WTC11 (cell line): ENCODE data around the gene DOK7. TPM values are rescaled to one million over a fixed set of nuclear protein-coding genes. Genes with fewer than 3 reads are reported as not detected.

Source experiments
- ATAC-seq: fragments of 200-7000 bp; cut with Tn5 transposase; 2 replicates; pipeline ENCODE4 v1.10.0; 2021; ENCODE audit warnings: mild to moderate bottlenecking, moderate library complexity
- CTCF ChIA-PET: fragments of 300-600 bp; sonication (Branson Sonifier 250); formaldehyde crosslinking; loops from one replicate; lab custom pipeline; 2021; ENCODE audit warnings: antibody characterized with exemption; lab: Charles Lee
- POLR2A ChIA-PET: fragments of 350-600 bp; sonication (Branson Sonifier 250); formaldehyde crosslinking; loops from one replicate; lab custom pipeline; 2021; ENCODE audit warnings: antibody characterized with exemption; lab: Charles Lee
- DNase-seq: peaks from one replicate; pipeline ENCODE4 v3.0.0; 2021; ENCODE audit warnings: low spot score
- H3K27ac Mint-ChIP-seq: 2 replicates; pipeline ENCODE4 v1.8.0; 2021; ENCODE audit warnings: mixed read lengths
- H3K27me3 Mint-ChIP-seq: 2 replicates; pipeline ENCODE4 v1.8.0; 2021; ENCODE audit warnings: low read depth, mild to moderate bottlenecking, moderate library complexity, mixed read lengths
- H3K36me3 Mint-ChIP-seq: 2 replicates; pipeline ENCODE4 v1.8.0; 2021; ENCODE audit warnings: mixed read lengths
- H3K4me1 Mint-ChIP-seq: 2 replicates; pipeline ENCODE4 v1.8.0; 2022; ENCODE audit warnings: mixed read lengths
- H3K4me3 Mint-ChIP-seq: 2 replicates; pipeline ENCODE4 v1.8.0; 2021; ENCODE audit warnings: mild to moderate bottlenecking, moderate library complexity, mixed read lengths
- H3K9me3 Mint-ChIP-seq: 2 replicates; pipeline ENCODE4 v1.8.0; 2021; ENCODE audit warnings: mixed read lengths
- AFF4 ChIP-seq: sonication (generic); formaldehyde crosslinking; IDR thresholded peaks from 2 replicates; pipeline ENCODE4 v1.8.1; 2023; ENCODE audit warnings: mild to moderate bottlenecking, missing genetic modification reagents, borderline replicate concordance
- GRHL2 ChIP-seq: fragments of 250-450 bp; sonication (Bioruptor Pico); IDR thresholded peaks from 2 replicates; pipeline ENCODE4 v1.8.0; 2022; ENCODE audit warnings: mild to moderate bottlenecking, moderate library complexity; ENCODE audit not compliant: insufficient replicate concordance, severe bottlenecking
- KAT7 ChIP-seq: sonication (generic); formaldehyde crosslinking; IDR thresholded peaks from 2 replicates; pipeline ENCODE4 v1.8.1; 2023; ENCODE audit warnings: missing genetic modification reagents, mild to moderate bottlenecking, borderline replicate concordance
- MXD4 ChIP-seq: fragments of 250-450 bp; sonication (Bioruptor Pico); IDR thresholded peaks from 2 replicates; pipeline ENCODE4 v1.8.0; 2021; ENCODE audit warnings: mild to moderate bottlenecking, moderate library complexity, borderline replicate concordance
- PRRX2 ChIP-seq: fragments of 250-450 bp; sonication (Bioruptor Pico); IDR thresholded peaks from 2 replicates; pipeline ENCODE4 v1.8.0; 2021; ENCODE audit warnings: mild to moderate bottlenecking
- RELA ChIP-seq: sonication (generic); formaldehyde crosslinking; IDR thresholded peaks from 2 replicates; pipeline ENCODE4 v1.8.1; 2022; ENCODE audit warnings: missing genetic modification reagents, mild to moderate bottlenecking, borderline replicate concordance
- RORB ChIP-seq: fragments of 250-450 bp; sonication (Bioruptor Pico); IDR thresholded peaks from 2 replicates; pipeline ENCODE4 v1.9.0; 2021; ENCODE audit warnings: mild to moderate bottlenecking
- ZNF138 ChIP-seq: sonication (generic); formaldehyde crosslinking; conservative IDR thresholded peaks from 2 replicates; pipeline ENCODE4 v1.8.1; 2022; ENCODE audit warnings: mild to moderate bottlenecking, moderate library complexity, missing genetic modification reagents
- ZNF263 ChIP-seq: sonication (generic); formaldehyde crosslinking; IDR thresholded peaks from 2 replicates; pipeline ENCODE4 v1.8.1; 2022; ENCODE audit warnings: low read depth, mild to moderate bottlenecking, moderate library complexity, missing genetic modification reagents
- ZSCAN18 ChIP-seq: fragments of 250-450 bp; sonication (Bioruptor Pico); IDR thresholded peaks from 2 replicates; pipeline ENCODE4 v2.1.2; 2022; ENCODE audit warnings: mild to moderate bottlenecking, moderate library complexity
- total RNA-seq: library from RNA; stranded (reverse); gene quantifications from 3 replicates; pipeline ENCODE4 v1.2.3, GENCODE V29; 2021
- TF ChIP-seq, protein P1 (sequence below): sonication (generic); formaldehyde crosslinking; IDR thresholded peaks from 2 replicates; pipeline ENCODE4 v1.8.1; 2023; ENCODE audit warnings: mild to moderate bottlenecking, missing genetic modification reagents
- TF ChIP-seq, protein P2 (sequence below): sonication (generic); formaldehyde crosslinking; IDR thresholded peaks from 2 replicates; pipeline ENCODE4 v1.8.1; 2022; ENCODE audit warnings: low read depth, missing genetic modification reagents, borderline replicate concordance
- TF ChIP-seq, protein P3 (sequence below): sonication (generic); formaldehyde crosslinking; IDR thresholded peaks from 2 replicates; pipeline ENCODE4 v1.8.0; 2022; ENCODE audit warnings: missing genetic modification reagents
- TF ChIP-seq, protein P4 (sequence below): sonication (generic); formaldehyde crosslinking; IDR thresholded peaks from 2 replicates; pipeline ENCODE4 v1.8.1; 2023; ENCODE audit warnings: mild to moderate bottlenecking, missing genetic modification reagents, moderate library complexity
- TF ChIP-seq, protein P5 (sequence below): fragments of 200-600 bp; IDR thresholded peaks from 2 replicates; pipeline ENCODE4 v1.8.0; 2022; ENCODE audit warnings: antibody characterized with exemption

Gene DOK7
- total RNA-seq, 1 experiment from 2014 or later: 0.22 TPM

DNA sequence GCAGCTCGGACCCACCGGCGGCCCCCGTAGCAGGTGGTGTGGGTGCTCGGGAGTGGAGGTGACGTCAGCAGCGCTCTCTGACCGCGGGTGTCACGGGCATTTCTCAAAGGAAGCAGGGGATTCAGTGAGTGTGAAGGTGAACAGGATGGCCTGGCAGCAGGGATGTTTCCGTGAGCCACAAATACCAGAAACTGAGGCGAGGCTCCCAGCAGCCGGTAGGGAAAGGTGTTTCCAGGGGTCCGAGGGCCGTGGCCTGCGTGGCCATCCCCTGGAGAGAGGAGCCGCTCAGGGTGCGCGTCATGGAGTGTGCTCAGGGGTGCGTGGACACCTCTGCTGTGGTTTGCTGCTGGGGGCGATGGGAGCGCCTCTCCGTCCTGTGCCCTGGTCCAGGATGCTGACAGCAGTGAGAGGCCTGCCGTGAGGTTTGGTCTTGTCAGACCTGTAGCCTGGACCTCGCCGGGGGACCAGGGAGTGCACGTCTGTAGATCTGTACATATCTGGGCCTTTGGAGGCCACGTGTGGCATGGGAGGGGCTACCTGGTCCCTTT is 31.6 kb upstream of the DOK7 start (continued):
- TF ChIP-seq, protein P1, sequence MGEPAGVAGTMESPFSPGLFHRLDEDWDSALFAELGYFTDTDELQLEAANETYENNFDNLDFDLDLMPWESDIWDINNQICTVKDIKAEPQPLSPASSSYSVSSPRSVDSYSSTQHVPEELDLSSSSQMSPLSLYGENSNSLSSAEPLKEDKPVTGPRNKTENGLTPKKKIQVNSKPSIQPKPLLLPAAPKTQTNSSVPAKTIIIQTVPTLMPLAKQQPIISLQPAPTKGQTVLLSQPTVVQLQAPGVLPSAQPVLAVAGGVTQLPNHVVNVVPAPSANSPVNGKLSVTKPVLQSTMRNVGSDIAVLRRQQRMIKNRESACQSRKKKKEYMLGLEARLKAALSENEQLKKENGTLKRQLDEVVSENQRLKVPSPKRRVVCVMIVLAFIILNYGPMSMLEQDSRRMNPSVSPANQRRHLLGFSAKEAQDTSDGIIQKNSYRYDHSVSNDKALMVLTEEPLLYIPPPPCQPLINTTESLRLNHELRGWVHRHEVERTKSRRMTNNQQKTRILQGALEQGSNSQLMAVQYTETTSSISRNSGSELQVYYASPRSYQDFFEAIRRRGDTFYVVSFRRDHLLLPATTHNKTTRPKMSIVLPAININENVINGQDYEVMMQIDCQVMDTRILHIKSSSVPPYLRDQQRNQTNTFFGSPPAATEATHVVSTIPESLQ (CRISPR knock-in tag): no peak
- TF ChIP-seq, protein P2, sequence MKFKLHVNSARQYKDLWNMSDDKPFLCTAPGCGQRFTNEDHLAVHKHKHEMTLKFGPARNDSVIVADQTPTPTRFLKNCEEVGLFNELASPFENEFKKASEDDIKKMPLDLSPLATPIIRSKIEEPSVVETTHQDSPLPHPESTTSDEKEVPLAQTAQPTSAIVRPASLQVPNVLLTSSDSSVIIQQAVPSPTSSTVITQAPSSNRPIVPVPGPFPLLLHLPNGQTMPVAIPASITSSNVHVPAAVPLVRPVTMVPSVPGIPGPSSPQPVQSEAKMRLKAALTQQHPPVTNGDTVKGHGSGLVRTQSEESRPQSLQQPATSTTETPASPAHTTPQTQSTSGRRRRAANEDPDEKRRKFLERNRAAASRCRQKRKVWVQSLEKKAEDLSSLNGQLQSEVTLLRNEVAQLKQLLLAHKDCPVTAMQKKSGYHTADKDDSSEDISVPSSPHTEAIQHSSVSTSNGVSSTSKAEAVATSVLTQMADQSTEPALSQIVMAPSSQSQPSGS (CRISPR knock-in tag): no peak

- Mint-ChIP-seq H3K4me3 (no peak overlapping the region), H3K27me3 (no peaks in the 10 kb centered on the region), H3K27ac (no peak overlapping the region), H3K4me1 (no peaks in the 10 kb centered on the region), H3K36me3 (no peaks in the 10 kb centered on the region), H3K9me3 (no peaks in the 10 kb centered on the region)
- ChIA-PET POLR2A (no interaction called here), CTCF (interaction anchor here (0.9 to 1.6 kb wide), 2 partner anchors 14 to 114 kb away, joined by 4 to 5 read pairs; no protein-coding TSS in a partner anchor)
- TF ChIP-seq, protein P3, sequence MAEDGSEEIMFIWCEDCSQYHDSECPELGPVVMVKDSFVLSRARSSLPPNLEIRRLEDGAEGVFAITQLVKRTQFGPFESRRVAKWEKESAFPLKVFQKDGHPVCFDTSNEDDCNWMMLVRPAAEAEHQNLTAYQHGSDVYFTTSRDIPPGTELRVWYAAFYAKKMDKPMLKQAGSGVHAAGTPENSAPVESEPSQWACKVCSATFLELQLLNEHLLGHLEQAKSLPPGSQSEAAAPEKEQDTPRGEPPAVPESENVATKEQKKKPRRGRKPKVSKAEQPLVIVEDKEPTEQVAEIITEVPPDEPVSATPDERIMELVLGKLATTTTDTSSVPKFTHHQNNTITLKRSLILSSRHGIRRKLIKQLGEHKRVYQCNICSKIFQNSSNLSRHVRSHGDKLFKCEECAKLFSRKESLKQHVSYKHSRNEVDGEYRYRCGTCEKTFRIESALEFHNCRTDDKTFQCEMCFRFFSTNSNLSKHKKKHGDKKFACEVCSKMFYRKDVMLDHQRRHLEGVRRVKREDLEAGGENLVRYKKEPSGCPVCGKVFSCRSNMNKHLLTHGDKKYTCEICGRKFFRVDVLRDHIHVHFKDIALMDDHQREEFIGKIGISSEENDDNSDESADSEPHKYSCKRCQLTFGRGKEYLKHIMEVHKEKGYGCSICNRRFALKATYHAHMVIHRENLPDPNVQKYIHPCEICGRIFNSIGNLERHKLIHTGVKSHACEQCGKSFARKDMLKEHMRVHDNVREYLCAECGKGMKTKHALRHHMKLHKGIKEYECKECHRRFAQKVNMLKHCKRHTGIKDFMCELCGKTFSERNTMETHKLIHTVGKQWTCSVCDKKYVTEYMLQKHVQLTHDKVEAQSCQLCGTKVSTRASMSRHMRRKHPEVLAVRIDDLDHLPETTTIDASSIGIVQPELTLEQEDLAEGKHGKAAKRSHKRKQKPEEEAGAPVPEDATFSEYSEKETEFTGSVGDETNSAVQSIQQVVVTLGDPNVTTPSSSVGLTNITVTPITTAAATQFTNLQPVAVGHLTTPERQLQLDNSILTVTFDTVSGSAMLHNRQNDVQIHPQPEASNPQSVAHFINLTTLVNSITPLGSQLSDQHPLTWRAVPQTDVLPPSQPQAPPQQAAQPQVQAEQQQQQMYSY (CRISPR knock-in tag): no peak
- TF ChIP-seq ZSCAN18 (CRISPR knock-in tag): no peak
- no peak for TF ChIP-seq KAT7
- no peak for DNase-seq
- ATAC-seq: no peak
These were observed 30.7 kb upstream of the DOK7 start for GRCh38 chr4:3432381-3432790.

GRCh38 chr4:3433138-3433869 is 29.8 kb upstream of the DOK7 start:
- Mint-ChIP-seq H3K9me3 (no peaks in the 10 kb centered on the region), H3K4me3 (no peak overlapping the region), H3K4me1 (no peaks in the 10 kb centered on the region), H3K27me3 (no peaks in the 10 kb centered on the region), H3K36me3 (no peaks in the 10 kb centered on the region), H3K27ac (no peak overlapping the region)
- DNase-seq (no peak), ATAC-seq (no peak)
- ChIA-PET POLR2A (no interaction called here), CTCF (no interaction called here)
- TF ChIP-seq, protein P4, sequence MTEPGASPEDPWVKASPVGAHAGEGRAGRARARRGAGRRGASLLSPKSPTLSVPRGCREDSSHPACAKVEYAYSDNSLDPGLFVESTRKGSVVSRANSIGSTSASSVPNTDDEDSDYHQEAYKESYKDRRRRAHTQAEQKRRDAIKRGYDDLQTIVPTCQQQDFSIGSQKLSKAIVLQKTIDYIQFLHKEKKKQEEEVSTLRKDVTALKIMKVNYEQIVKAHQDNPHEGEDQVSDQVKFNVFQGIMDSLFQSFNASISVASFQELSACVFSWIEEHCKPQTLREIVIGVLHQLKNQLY (CRISPR knock-in tag): no peak
- TF ChIP-seq GRHL2 (CRISPR knock-in tag): no peak
- TF ChIP-seq, protein P5, sequence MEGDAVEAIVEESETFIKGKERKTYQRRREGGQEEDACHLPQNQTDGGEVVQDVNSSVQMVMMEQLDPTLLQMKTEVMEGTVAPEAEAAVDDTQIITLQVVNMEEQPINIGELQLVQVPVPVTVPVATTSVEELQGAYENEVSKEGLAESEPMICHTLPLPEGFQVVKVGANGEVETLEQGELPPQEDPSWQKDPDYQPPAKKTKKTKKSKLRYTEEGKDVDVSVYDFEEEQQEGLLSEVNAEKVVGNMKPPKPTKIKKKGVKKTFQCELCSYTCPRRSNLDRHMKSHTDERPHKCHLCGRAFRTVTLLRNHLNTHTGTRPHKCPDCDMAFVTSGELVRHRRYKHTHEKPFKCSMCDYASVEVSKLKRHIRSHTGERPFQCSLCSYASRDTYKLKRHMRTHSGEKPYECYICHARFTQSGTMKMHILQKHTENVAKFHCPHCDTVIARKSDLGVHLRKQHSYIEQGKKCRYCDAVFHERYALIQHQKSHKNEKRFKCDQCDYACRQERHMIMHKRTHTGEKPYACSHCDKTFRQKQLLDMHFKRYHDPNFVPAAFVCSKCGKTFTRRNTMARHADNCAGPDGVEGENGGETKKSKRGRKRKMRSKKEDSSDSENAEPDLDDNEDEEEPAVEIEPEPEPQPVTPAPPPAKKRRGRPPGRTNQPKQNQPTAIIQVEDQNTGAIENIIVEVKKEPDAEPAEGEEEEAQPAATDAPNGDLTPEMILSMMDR: no peak
- no peak for TF ChIP-seq ZNF138 (CRISPR knock-in tag)
- no peak for TF ChIP-seq ZNF263 (CRISPR knock-in tag)
- TF ChIP-seq AFF4 (CRISPR knock-in tag): no peak
- no peak for TF ChIP-seq RELA (CRISPR knock-in tag)
- no peak for TF ChIP-seq RORB (CRISPR knock-in tag)
- no peak for TF ChIP-seq PRRX2 (CRISPR knock-in tag)
- no peak for TF ChIP-seq MXD4 (CRISPR knock-in tag)
